H9 (cell line): ENCODE measurements around the gene PROSER3. TPM values are rescaled to one million over a fixed set of nuclear protein-coding genes. Genes with fewer than 3 reads are reported as not detected.

ENCODE experiments used
- DNase-seq: peaks from one replicate; pipeline ENCODE4 v3.0.0-alpha.2; 2017
- H2AFZ ChIP-seq: one replicate; pipeline ENCODE4 v1.6.1; 2013; ENCODE audit warnings: mild to moderate bottlenecking, low read length, control low read depth, moderate library complexity
- H2AK5ac ChIP-seq: 2 replicates; pipeline ENCODE4 v1.6.1; 2013; ENCODE audit warnings: low read length, control low read depth, mixed read lengths; ENCODE audit not compliant: insufficient read length
- H2BK120ac ChIP-seq: one replicate; pipeline ENCODE4 v1.6.1; 2013; ENCODE audit warnings: low read depth, mild to moderate bottlenecking, low read length, control low read depth, inconsistent platforms; ENCODE audit not compliant: poor library complexity, severe bottlenecking
- H2BK12ac ChIP-seq: 2 replicates; pipeline ENCODE4 v1.6.1; 2013; ENCODE audit warnings: low read length, control low read depth, mixed read lengths, low read depth; ENCODE audit not compliant: insufficient read length
- H2BK15ac ChIP-seq: 2 replicates; pipeline ENCODE4 v1.6.1; 2013; ENCODE audit warnings: low read depth, low read length, control low read depth
- H2BK20ac ChIP-seq: one replicate; pipeline ENCODE4 v1.6.1; 2013; ENCODE audit warnings: low read depth, mild to moderate bottlenecking, low read length, control low read depth, inconsistent platforms; ENCODE audit not compliant: poor library complexity, severe bottlenecking
- H2BK5ac ChIP-seq: 2 replicates; pipeline ENCODE4 v1.6.1; 2013; ENCODE audit warnings: low read length, control low read depth, mixed read lengths; ENCODE audit not compliant: insufficient read length
- H3K14ac ChIP-seq: 2 replicates; pipeline ENCODE4 v1.6.1; 2013; ENCODE audit warnings: low read length, control low read depth; ENCODE audit not compliant: insufficient read depth
- H3K18ac ChIP-seq: 2 replicates; pipeline ENCODE4 v1.6.1; 2013; ENCODE audit warnings: low read depth, mild to moderate bottlenecking, mixed read lengths, low read length, control low read depth; ENCODE audit not compliant: insufficient read length
- H3K23ac ChIP-seq: 2 replicates; pipeline ENCODE4 v1.6.1; 2013; ENCODE audit warnings: low read length, control low read depth, mixed read lengths, low read depth; ENCODE audit not compliant: insufficient read length
- H3K23me2 ChIP-seq: 2 replicates; pipeline ENCODE4 v1.6.1; 2013; ENCODE audit warnings: low read depth, mild to moderate bottlenecking, mixed read lengths, low read length, control low read depth; ENCODE audit not compliant: insufficient read length, poor library complexity, severe bottlenecking
- H3K27ac ChIP-seq: 2 replicates; pipeline ENCODE4 v1.5.1; 2013; ENCODE audit warnings: low read length, control low read depth, mixed read lengths, low read depth; ENCODE audit not compliant: insufficient read length
- H3K27me3 ChIP-seq: 2 replicates; pipeline ENCODE4 v1.6.1; 2013; ENCODE audit warnings: low read length, control low read depth, inconsistent platforms; ENCODE audit not compliant: insufficient read depth
- H3K4ac ChIP-seq: 2 replicates; pipeline ENCODE4 v1.6.1; 2013; ENCODE audit warnings: low read depth, mild to moderate bottlenecking, control low read depth, inconsistent platforms, low read length, moderate library complexity
- H3K4me1 ChIP-seq: 2 replicates; pipeline ENCODE4 v1.6.1; 2013; ENCODE audit warnings: low read length, control low read depth, inconsistent platforms; ENCODE audit not compliant: insufficient read depth
- H3K4me2 ChIP-seq: 2 replicates; pipeline ENCODE4 v1.6.1; 2013; ENCODE audit warnings: low read length, control low read depth, mixed read lengths; ENCODE audit not compliant: insufficient read length, insufficient read depth
- H3K56ac ChIP-seq: 2 replicates; pipeline ENCODE4 v1.6.1; 2013; ENCODE audit warnings: low read depth, mild to moderate bottlenecking, mixed read lengths, low read length, control low read depth; ENCODE audit not compliant: insufficient read length
- H3K79me1 ChIP-seq: 2 replicates; pipeline ENCODE4 v1.6.1; 2013; ENCODE audit warnings: low read depth, mild to moderate bottlenecking, moderate library complexity, low read length, control low read depth, inconsistent platforms; ENCODE audit not compliant: insufficient read depth, poor library complexity, severe bottlenecking
- H3K79me2 ChIP-seq: 2 replicates; pipeline ENCODE4 v1.6.1; 2013; ENCODE audit warnings: low read length, control low read depth, inconsistent platforms; ENCODE audit not compliant: insufficient read depth
- H3K9ac ChIP-seq: 2 replicates; pipeline ENCODE4 v1.6.1; 2013; ENCODE audit warnings: low read length, control low read depth, mixed read lengths; ENCODE audit not compliant: insufficient read length; ENCODE audit errors: extremely low read depth
- H3K9me3 ChIP-seq: one replicate; pipeline ENCODE4 v1.6.1; 2013; ENCODE audit warnings: low read depth, low read length, inconsistent platforms; ENCODE audit not compliant: control insufficient read depth
- H3T11ph ChIP-seq: one replicate; pipeline ENCODE4 v1.6.1; 2013; ENCODE audit warnings: mild to moderate bottlenecking, low read length, control low read depth, inconsistent platforms
- H4K20me1 ChIP-seq: one replicate; pipeline ENCODE4 v1.6.1; 2013; ENCODE audit not compliant: control insufficient read depth, insufficient read length, insufficient read depth
- H4K5ac ChIP-seq: 2 replicates; pipeline ENCODE4 v1.6.1; 2013; ENCODE audit warnings: low read depth, mild to moderate bottlenecking, mixed read lengths, low read length, control low read depth; ENCODE audit not compliant: insufficient read length
- H4K8ac ChIP-seq: replicated peaks from 2 replicates; pipeline ENCODE4 v1.6.1; 2013; ENCODE audit warnings: low read length, control low read depth, mixed read lengths, low read depth; ENCODE audit not compliant: insufficient read length
- H4K91ac ChIP-seq: 2 replicates; pipeline ENCODE4 v1.6.1; 2013; ENCODE audit warnings: low read depth, mild to moderate bottlenecking, moderate library complexity, mixed read lengths, low read length, control low read depth; ENCODE audit not compliant: insufficient read length
- H3K27ac Mint-ChIP-seq, 3 experiments: 2 replicates in 2 of 3; 3 replicates in 1 of 3; pipeline ENCODE4 v1.8.0; 2020 to 2021; ENCODE audit warnings: mixed read lengths in 3 of 3, mild to moderate bottlenecking in 1 of 3, moderate library complexity in 1 of 3
- H3K27me3 Mint-ChIP-seq: 2 replicates; pipeline ENCODE4 v1.8.0; 2021; ENCODE audit warnings: low read depth, mild to moderate bottlenecking, moderate library complexity, mixed read lengths
- H3K36me3 Mint-ChIP-seq, 3 experiments: 2 replicates in 2 of 3; 3 replicates in 1 of 3; pipeline ENCODE4 v1.8.0; 2020 to 2021; ENCODE audit warnings: low read depth in 3 of 3, mixed read lengths in 3 of 3; ENCODE audit not compliant: insufficient read depth in 1 of 3
- H3K4me1 Mint-ChIP-seq, 2 experiments: 2 replicates each; pipeline ENCODE4 v1.8.0; 2020; ENCODE audit warnings: mixed read lengths in 2 of 2
- H3K4me3 Mint-ChIP-seq, 2 experiments: 2 replicates in 1 of 2; 3 replicates in 1 of 2; pipeline ENCODE4 v1.8.0; 2020 to 2021; ENCODE audit warnings: mild to moderate bottlenecking in 2 of 2, mixed read lengths in 2 of 2, moderate library complexity in 1 of 2
- H3K9me3 Mint-ChIP-seq, 2 experiments: 2 replicates in 1 of 2; 3 replicates in 1 of 2; pipeline ENCODE4 v1.8.0; 2020; ENCODE audit warnings: mild to moderate bottlenecking in 2 of 2, mixed read lengths in 2 of 2, moderate library complexity in 1 of 2
- CTCF ChIP-seq: fragments of 200-600 bp; sonication (generic); conservative IDR thresholded peaks from 3 replicates; pipeline ENCODE4 v1.8.0; 2021; ENCODE audit warnings: antibody characterized with exemption, mild to moderate bottlenecking
- WGBS: extraction: QIAGEN DNeasy Blood & Tissue Kit; methylation state at CpG from one replicate; pipeline ENCODE4 v1.1.7; 2013; ENCODE audit warnings: missing lambda C conversion rate, low lambda C conversion rate, mixed read lengths; ENCODE audit not compliant: insufficient read length; ENCODE audit errors: extremely low coverage; 5-methylcytosine and 5-hydroxymethylcytosine counted together
- total RNA-seq: library from RNA; stranded (reverse); gene quantifications from 2 replicates; pipeline ENCODE4 v1.2.1, GENCODE V29; 2021

Gene PROSER3
- total RNA-seq, 1 experiment from 2014 or later, result 29.1 TPM

- no peak overlapping the region for H3K4me2 ChIP-seq
- no peak overlapping the region for H3K27ac ChIP-seq
- no peak for DNase-seq
- H2AFZ ChIP-seq, result no peak overlapping the region
- H4K20me1 ChIP-seq, result no peaks in the 10 kb centered on the region
- H3K4me1 ChIP-seq, result no peaks in the 10 kb centered on the region
- Mint-ChIP-seq H3K9me3 (no peaks in the 10 kb centered on the region), H3K27ac (peak overlapping the region in 1 of 3 experiments; percentile 73; a peak in 4 of 7 replicates), H3K27me3 (no peaks in the 10 kb centered on the region), H3K36me3 (peaks cover 53 to 78% (median 73%) of the 10 kb centered on the region in 3 experiments), H3K4me3 (no peak overlapping the region; a peak in 1 of 5 replicates), H3K4me1 (peaks cover 0 to under 1% of the 10 kb centered on the region in 2 experiments; a peak in 1 of 4 replicates)
- H3K79me1 ChIP-seq, result no peaks in the 10 kb centered on the region
- H2BK120ac ChIP-seq, result no peak overlapping the region
- no peaks in the 10 kb centered on the region for H3K79me2 ChIP-seq
- no peak overlapping the region for H3K4ac ChIP-seq
- no peak overlapping the region for H3K23ac ChIP-seq
- H4K8ac ChIP-seq, result no peak overlapping the region
- H3K9ac ChIP-seq, result no peak overlapping the region
- no CpG with 5 or more reads among the region's 8 CpGs for WGBS
- no peak for TF ChIP-seq CTCF
- H2AK5ac ChIP-seq, result no peak overlapping the region
- H2BK15ac ChIP-seq, result no peak overlapping the region
- H3K56ac ChIP-seq, result no peak overlapping the region
- no peaks in the 10 kb centered on the region for H3K27me3 ChIP-seq
- no peaks in the 10 kb centered on the region for H3K9me3 ChIP-seq
- no peak overlapping the region for H3K18ac ChIP-seq
- H2BK20ac ChIP-seq, result no peak overlapping the region
- no peak overlapping the region for H3T11ph ChIP-seq
- H3K23me2 ChIP-seq, result no peaks in the 10 kb centered on the region
- no peak overlapping the region for H3K14ac ChIP-seq
- H2BK5ac ChIP-seq, result no peak overlapping the region
- H4K91ac ChIP-seq, result no peak overlapping the region
- H2BK12ac ChIP-seq, result no peak overlapping the region
- no peak overlapping the region for H4K5ac ChIP-seq
Observed at GRCh38 chr19:35734273-35734672, 23.7 kb upstream of the PROSER3 start.
